ENCODE results near the gene BBS4.

- TF ChIP-seq CTCF (conservative IDR thresholded peaks at IDR 0.05) (no peak), ZFX (IDR thresholded peaks at IDR 0.05) (no peak)
Observed at GRCh38 chr15:72671525-72671924, 14.5 kb upstream of the BBS4 start.

All from C4-2B (cell line).